H9 (cell line): ENCODE measurements around the gene GPX2. TPM values are rescaled to one million over a fixed set of nuclear protein-coding genes. Genes with fewer than 3 reads are reported as not detected.

Experiments used
- DNase-seq: peaks from one replicate; pipeline ENCODE4 v3.0.0-alpha.2; 2017
- H2AFZ ChIP-seq: one replicate; pipeline ENCODE4 v1.6.1; 2013; ENCODE audit warnings: mild to moderate bottlenecking, low read length, control low read depth, moderate library complexity
- H2AK5ac ChIP-seq: 2 replicates; pipeline ENCODE4 v1.6.1; 2013; ENCODE audit warnings: low read length, control low read depth, mixed read lengths; ENCODE audit not compliant: insufficient read length
- H2BK120ac ChIP-seq: one replicate; pipeline ENCODE4 v1.6.1; 2013; ENCODE audit warnings: low read depth, mild to moderate bottlenecking, low read length, control low read depth, inconsistent platforms; ENCODE audit not compliant: poor library complexity, severe bottlenecking
- H2BK12ac ChIP-seq: 2 replicates; pipeline ENCODE4 v1.6.1; 2013; ENCODE audit warnings: low read length, control low read depth, mixed read lengths, low read depth; ENCODE audit not compliant: insufficient read length
- H2BK15ac ChIP-seq: 2 replicates; pipeline ENCODE4 v1.6.1; 2013; ENCODE audit warnings: low read depth, low read length, control low read depth
- H2BK20ac ChIP-seq: one replicate; pipeline ENCODE4 v1.6.1; 2013; ENCODE audit warnings: low read depth, mild to moderate bottlenecking, low read length, control low read depth, inconsistent platforms; ENCODE audit not compliant: poor library complexity, severe bottlenecking
- H2BK5ac ChIP-seq: 2 replicates; pipeline ENCODE4 v1.6.1; 2013; ENCODE audit warnings: low read length, control low read depth, mixed read lengths; ENCODE audit not compliant: insufficient read length
- H3K14ac ChIP-seq: 2 replicates; pipeline ENCODE4 v1.6.1; 2013; ENCODE audit warnings: low read length, control low read depth; ENCODE audit not compliant: insufficient read depth
- H3K18ac ChIP-seq: 2 replicates; pipeline ENCODE4 v1.6.1; 2013; ENCODE audit warnings: low read depth, mild to moderate bottlenecking, mixed read lengths, low read length, control low read depth; ENCODE audit not compliant: insufficient read length
- H3K23ac ChIP-seq: 2 replicates; pipeline ENCODE4 v1.6.1; 2013; ENCODE audit warnings: low read length, control low read depth, mixed read lengths, low read depth; ENCODE audit not compliant: insufficient read length
- H3K23me2 ChIP-seq: 2 replicates; pipeline ENCODE4 v1.6.1; 2013; ENCODE audit warnings: low read depth, mild to moderate bottlenecking, mixed read lengths, low read length, control low read depth; ENCODE audit not compliant: insufficient read length, poor library complexity, severe bottlenecking
- H3K27ac ChIP-seq: 2 replicates; pipeline ENCODE4 v1.5.1; 2013; ENCODE audit warnings: low read length, control low read depth, mixed read lengths, low read depth; ENCODE audit not compliant: insufficient read length
- H3K27me3 ChIP-seq: 2 replicates; pipeline ENCODE4 v1.6.1; 2013; ENCODE audit warnings: low read length, control low read depth, inconsistent platforms; ENCODE audit not compliant: insufficient read depth
- H3K4ac ChIP-seq: 2 replicates; pipeline ENCODE4 v1.6.1; 2013; ENCODE audit warnings: low read depth, mild to moderate bottlenecking, control low read depth, inconsistent platforms, low read length, moderate library complexity
- H3K4me1 ChIP-seq: 2 replicates; pipeline ENCODE4 v1.6.1; 2013; ENCODE audit warnings: low read length, control low read depth, inconsistent platforms; ENCODE audit not compliant: insufficient read depth
- H3K4me2 ChIP-seq: 2 replicates; pipeline ENCODE4 v1.6.1; 2013; ENCODE audit warnings: low read length, control low read depth, mixed read lengths; ENCODE audit not compliant: insufficient read length, insufficient read depth
- H3K56ac ChIP-seq: 2 replicates; pipeline ENCODE4 v1.6.1; 2013; ENCODE audit warnings: low read depth, mild to moderate bottlenecking, mixed read lengths, low read length, control low read depth; ENCODE audit not compliant: insufficient read length
- H3K79me1 ChIP-seq: 2 replicates; pipeline ENCODE4 v1.6.1; 2013; ENCODE audit warnings: low read depth, mild to moderate bottlenecking, moderate library complexity, low read length, control low read depth, inconsistent platforms; ENCODE audit not compliant: insufficient read depth, poor library complexity, severe bottlenecking
- H3K79me2 ChIP-seq: 2 replicates; pipeline ENCODE4 v1.6.1; 2013; ENCODE audit warnings: low read length, control low read depth, inconsistent platforms; ENCODE audit not compliant: insufficient read depth
- H3K9ac ChIP-seq: 2 replicates; pipeline ENCODE4 v1.6.1; 2013; ENCODE audit warnings: low read length, control low read depth, mixed read lengths; ENCODE audit not compliant: insufficient read length; ENCODE audit errors: extremely low read depth
- H3K9me3 ChIP-seq: one replicate; pipeline ENCODE4 v1.6.1; 2013; ENCODE audit warnings: low read depth, low read length, inconsistent platforms; ENCODE audit not compliant: control insufficient read depth
- H3T11ph ChIP-seq: one replicate; pipeline ENCODE4 v1.6.1; 2013; ENCODE audit warnings: mild to moderate bottlenecking, low read length, control low read depth, inconsistent platforms
- H4K20me1 ChIP-seq: one replicate; pipeline ENCODE4 v1.6.1; 2013; ENCODE audit not compliant: control insufficient read depth, insufficient read length, insufficient read depth
- H4K5ac ChIP-seq: 2 replicates; pipeline ENCODE4 v1.6.1; 2013; ENCODE audit warnings: low read depth, mild to moderate bottlenecking, mixed read lengths, low read length, control low read depth; ENCODE audit not compliant: insufficient read length
- H4K8ac ChIP-seq: replicated peaks from 2 replicates; pipeline ENCODE4 v1.6.1; 2013; ENCODE audit warnings: low read length, control low read depth, mixed read lengths, low read depth; ENCODE audit not compliant: insufficient read length
- H4K91ac ChIP-seq: 2 replicates; pipeline ENCODE4 v1.6.1; 2013; ENCODE audit warnings: low read depth, mild to moderate bottlenecking, moderate library complexity, mixed read lengths, low read length, control low read depth; ENCODE audit not compliant: insufficient read length
- H3K27ac Mint-ChIP-seq, 3 experiments: 2 replicates in 2 of 3; 3 replicates in 1 of 3; pipeline ENCODE4 v1.8.0; 2020 to 2021; ENCODE audit warnings: mixed read lengths in 3 of 3, mild to moderate bottlenecking in 1 of 3, moderate library complexity in 1 of 3
- H3K27me3 Mint-ChIP-seq: 2 replicates; pipeline ENCODE4 v1.8.0; 2021; ENCODE audit warnings: low read depth, mild to moderate bottlenecking, moderate library complexity, mixed read lengths
- H3K36me3 Mint-ChIP-seq, 3 experiments: 2 replicates in 2 of 3; 3 replicates in 1 of 3; pipeline ENCODE4 v1.8.0; 2020 to 2021; ENCODE audit warnings: low read depth in 3 of 3, mixed read lengths in 3 of 3; ENCODE audit not compliant: insufficient read depth in 1 of 3
- H3K4me1 Mint-ChIP-seq, 2 experiments: 2 replicates each; pipeline ENCODE4 v1.8.0; 2020; ENCODE audit warnings: mixed read lengths in 2 of 2
- H3K4me3 Mint-ChIP-seq, 2 experiments: 2 replicates in 1 of 2; 3 replicates in 1 of 2; pipeline ENCODE4 v1.8.0; 2020 to 2021; ENCODE audit warnings: mild to moderate bottlenecking in 2 of 2, mixed read lengths in 2 of 2, moderate library complexity in 1 of 2
- H3K9me3 Mint-ChIP-seq, 2 experiments: 2 replicates in 1 of 2; 3 replicates in 1 of 2; pipeline ENCODE4 v1.8.0; 2020; ENCODE audit warnings: mild to moderate bottlenecking in 2 of 2, mixed read lengths in 2 of 2, moderate library complexity in 1 of 2
- CTCF ChIP-seq: fragments of 200-600 bp; sonication (generic); conservative IDR thresholded peaks from 3 replicates; pipeline ENCODE4 v1.8.0; 2021; ENCODE audit warnings: antibody characterized with exemption, mild to moderate bottlenecking
- WGBS: extraction: QIAGEN DNeasy Blood & Tissue Kit; methylation state at CpG from one replicate; pipeline ENCODE4 v1.1.7; 2013; ENCODE audit warnings: missing lambda C conversion rate, low lambda C conversion rate, mixed read lengths; ENCODE audit not compliant: insufficient read length; ENCODE audit errors: extremely low coverage; 5-methylcytosine and 5-hydroxymethylcytosine counted together
- total RNA-seq: library from RNA; stranded (reverse); gene quantifications from 2 replicates; pipeline ENCODE4 v1.2.1, GENCODE V29; 2021

The GPX2 gene
- total RNA-seq, 1 experiment from 2014 or later, result 0.79 TPM

- Histone ChIP-seq H4K91ac (no peak overlapping the region), H2BK15ac (no peak overlapping the region)
These were observed 31.6 kb downstream of the GPX2 start for GRCh38 chr14:64910847-64911495.

More at GRCh38 chr14:64910847-64911495, 31.6 kb downstream of the GPX2 start:
- Histone ChIP-seq H4K5ac (no peak overlapping the region), H3K4me2 (no peak overlapping the region), H3K27ac (no peak overlapping the region), H2BK20ac (no peak overlapping the region), H4K8ac (no peak overlapping the region), H4K20me1 (no peaks in the 10 kb centered on the region), H3K56ac (no peak overlapping the region), H2AFZ (no peak overlapping the region), H2BK5ac (no peak overlapping the region), H3T11ph (no peak overlapping the region), H3K79me2 (peaks cover 6% of the 10 kb centered on the region; the same call in 1 of the 2 replicates), H3K18ac (no peak overlapping the region), H3K79me1 (peaks cover 4% of the 10 kb centered on the region), H3K14ac (no peak overlapping the region), H2BK120ac (no peak overlapping the region), H3K4me1 (0 out of 2 replicates have a peak, but pooled peaks cover 3% of the 10 kb centered on the region), H3K9me3 (no peaks in the 10 kb centered on the region), H2AK5ac (no peak overlapping the region), H3K23ac (no peak overlapping the region), H3K9ac (no peak overlapping the region), H3K27me3 (no peaks in the 10 kb centered on the region), H3K4ac (no peak overlapping the region), H3K23me2 (peaks cover 6% of the 10 kb centered on the region), H2BK12ac (no peak overlapping the region)
- Mint-ChIP-seq H3K4me1 (peaks cover 11 to 12% of the 10 kb centered on the region in 2 experiments), H3K4me3 (no peak overlapping the region), H3K9me3 (no peaks in the 10 kb centered on the region; a peak in 1 of 5 replicates), H3K27ac (no peak overlapping the region), H3K27me3 (no peaks in the 10 kb centered on the region), H3K36me3 (no peaks in the 10 kb centered on the region; a peak in 1 of 7 replicates)
- no CpG with 5 or more reads among the region's 3 CpGs for WGBS
- no peak for DNase-seq
- peak; percentile 81 for TF ChIP-seq CTCF
